Parathyroid adenoma (tissue), 2 donors: ENCODE data around the gene PYGO1.

Experiments
- H2AFZ ChIP-seq: fragments of 300-600 bp; sonication (generic); one replicate; pipeline ENCODE4 v1.7.0; 2017; ENCODE audit warnings: antibody characterized with exemption, mild to moderate bottlenecking
- H3K27ac ChIP-seq: fragments of 300-600 bp; sonication (generic); one replicate; pipeline ENCODE4 v1.7.0; 2017
- H3K27me3 ChIP-seq: fragments of 300-600 bp; sonication (generic); one replicate; pipeline ENCODE4 v1.7.0; 2017; ENCODE audit warnings: low read length; ENCODE audit not compliant: control insufficient read depth, insufficient read depth
- H3K36me3 ChIP-seq: fragments of 300-600 bp; sonication (generic); one replicate; pipeline ENCODE4 v1.7.0; 2017; ENCODE audit warnings: low read length; ENCODE audit not compliant: control insufficient read depth, insufficient read depth
- H3K4me1 ChIP-seq: fragments of 300-600 bp; sonication (generic); one replicate; pipeline ENCODE4 v1.7.0; 2017; ENCODE audit warnings: control low read depth
- H3K4me2 ChIP-seq: fragments of 300-600 bp; sonication (generic); one replicate; pipeline ENCODE4 v1.7.0; 2017; ENCODE audit warnings: low read length
- H3K4me3 ChIP-seq: fragments of 300-600 bp; sonication (generic); one replicate; pipeline ENCODE4 v1.7.0; 2017; ENCODE audit warnings: low read depth, low read length
- H3K79me2 ChIP-seq: fragments of 300-600 bp; sonication (generic); one replicate; pipeline ENCODE4 v1.7.0; 2017; ENCODE audit warnings: control low read depth
- H3K9ac ChIP-seq: fragments of 300-600 bp; sonication (generic); one replicate; pipeline ENCODE4 v1.7.0; 2017; ENCODE audit warnings: mild to moderate bottlenecking
- H3K9me3 ChIP-seq: fragments of 300-600 bp; sonication (generic); one replicate; pipeline ENCODE4 v1.7.0; 2017; ENCODE audit warnings: low read length; ENCODE audit not compliant: control insufficient read depth
- TF ChIP-seq, protein P1 (sequence below): fragments of 300-600 bp; sonication (generic); IDR thresholded peaks from one replicate; pipeline ENCODE4 v1.7.0; 2017; ENCODE audit warnings: antibody characterized with exemption, mild to moderate bottlenecking
- donor health status: primary hyperparathyroidism.

PYGO1 gene

DNA sequence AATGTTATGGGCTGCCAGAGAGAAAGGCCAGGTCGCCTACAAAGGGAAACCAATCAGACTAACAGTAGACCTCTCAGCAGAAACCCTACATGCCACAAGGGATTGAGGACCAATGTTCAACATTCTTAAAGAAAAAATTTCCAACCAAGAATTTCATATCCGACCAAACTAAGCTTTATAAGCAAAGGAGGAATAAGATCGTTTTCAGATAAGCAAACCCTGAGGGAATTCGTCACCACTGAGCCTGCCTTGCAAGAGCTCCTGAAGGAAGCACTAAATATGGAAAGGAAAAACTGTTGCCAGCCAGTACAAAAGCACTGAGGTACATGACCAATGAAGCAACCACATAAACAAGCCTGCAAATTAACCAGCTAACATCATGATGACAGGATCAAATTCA lies 33.1 kb downstream of the PYGO1 start:
- no peaks in the 10 kb centered on the region for H3K27me3 ChIP-seq
- no peaks in the 10 kb centered on the region for H3K79me2 ChIP-seq
- TF ChIP-seq, protein P1, sequence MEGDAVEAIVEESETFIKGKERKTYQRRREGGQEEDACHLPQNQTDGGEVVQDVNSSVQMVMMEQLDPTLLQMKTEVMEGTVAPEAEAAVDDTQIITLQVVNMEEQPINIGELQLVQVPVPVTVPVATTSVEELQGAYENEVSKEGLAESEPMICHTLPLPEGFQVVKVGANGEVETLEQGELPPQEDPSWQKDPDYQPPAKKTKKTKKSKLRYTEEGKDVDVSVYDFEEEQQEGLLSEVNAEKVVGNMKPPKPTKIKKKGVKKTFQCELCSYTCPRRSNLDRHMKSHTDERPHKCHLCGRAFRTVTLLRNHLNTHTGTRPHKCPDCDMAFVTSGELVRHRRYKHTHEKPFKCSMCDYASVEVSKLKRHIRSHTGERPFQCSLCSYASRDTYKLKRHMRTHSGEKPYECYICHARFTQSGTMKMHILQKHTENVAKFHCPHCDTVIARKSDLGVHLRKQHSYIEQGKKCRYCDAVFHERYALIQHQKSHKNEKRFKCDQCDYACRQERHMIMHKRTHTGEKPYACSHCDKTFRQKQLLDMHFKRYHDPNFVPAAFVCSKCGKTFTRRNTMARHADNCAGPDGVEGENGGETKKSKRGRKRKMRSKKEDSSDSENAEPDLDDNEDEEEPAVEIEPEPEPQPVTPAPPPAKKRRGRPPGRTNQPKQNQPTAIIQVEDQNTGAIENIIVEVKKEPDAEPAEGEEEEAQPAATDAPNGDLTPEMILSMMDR, result no peak
- H3K9me3 ChIP-seq, result no peaks in the 10 kb centered on the region
- no peaks in the 10 kb centered on the region for H3K36me3 ChIP-seq
- H2AFZ ChIP-seq, result no peak overlapping the region
- no peak overlapping the region for H3K27ac ChIP-seq
- H3K4me3 ChIP-seq, result no peak overlapping the region
- H3K9ac ChIP-seq, result no peak overlapping the region
- H3K4me2 ChIP-seq, result no peak overlapping the region
- no peaks in the 10 kb centered on the region for H3K4me1 ChIP-seq

DNA sequence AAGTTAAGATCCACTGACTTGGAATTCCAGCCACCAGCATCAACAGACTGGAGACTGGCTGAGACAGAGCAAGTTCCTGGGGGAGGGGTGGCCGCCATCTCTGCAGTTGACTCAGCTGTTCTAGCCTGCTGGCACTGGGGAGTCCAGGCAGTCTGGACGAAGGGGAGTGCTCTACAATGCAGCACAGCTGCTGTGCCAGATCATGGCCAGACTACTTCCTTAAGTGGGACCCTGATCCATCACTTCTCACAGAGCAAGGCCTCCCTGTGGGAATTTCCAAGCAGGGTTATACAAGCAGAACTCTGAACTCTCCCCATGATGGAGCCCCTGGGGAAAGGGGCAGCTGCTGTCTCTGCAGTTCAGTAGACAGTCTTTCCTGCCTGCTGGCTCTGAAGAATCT lies 35.2 kb downstream of the PYGO1 start:
- H2AFZ ChIP-seq, result peak overlapping the region; percentile 28
- H3K9me3 ChIP-seq, result no peaks in the 10 kb centered on the region
- H3K4me1 ChIP-seq, result no peaks in the 10 kb centered on the region
- peak overlapping the region; percentile 47 for H3K27ac ChIP-seq
- H3K4me2 ChIP-seq, result no peak overlapping the region
- TF ChIP-seq, protein P1, result no peak
- H3K9ac ChIP-seq, result no peak overlapping the region
- H3K27me3 ChIP-seq, result no peaks in the 10 kb centered on the region
- no peaks in the 10 kb centered on the region for H3K79me2 ChIP-seq
- no peaks in the 10 kb centered on the region for H3K36me3 ChIP-seq
- H3K4me3 ChIP-seq, result no peak overlapping the region

DNA sequence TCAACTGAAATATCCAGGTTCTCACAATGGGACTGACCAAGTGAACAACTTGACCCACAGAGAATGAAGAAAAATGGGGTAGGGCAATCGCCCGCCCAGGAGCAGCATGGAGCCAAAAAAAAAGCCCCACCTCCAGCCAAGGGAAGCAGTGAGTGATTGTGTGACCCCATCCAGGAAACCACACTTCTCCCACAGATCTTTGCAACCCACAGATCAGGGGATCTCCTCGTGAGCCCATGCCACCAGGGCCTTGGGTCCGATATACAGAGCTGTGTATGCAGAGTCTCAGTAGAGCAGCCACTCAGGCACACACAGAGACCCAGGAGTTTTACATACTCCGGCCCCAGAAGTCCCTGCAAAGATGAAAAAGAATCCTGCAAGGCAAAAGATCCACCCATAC lies 35.7 kb downstream of the PYGO1 start:
- H3K9ac ChIP-seq, result no peak overlapping the region
- H3K4me3 ChIP-seq, result no peak overlapping the region
- TF ChIP-seq, protein P1, result no peak

GRCh38 chr15:55549305-55549704 lies 38.8 kb downstream of the PYGO1 start:
- Histone ChIP-seq H3K4me2 (no peak overlapping the region), H3K36me3 (no peaks in the 10 kb centered on the region), H3K4me3 (no peak overlapping the region), H3K27ac (no peak overlapping the region), H3K4me1 (no peaks in the 10 kb centered on the region), H3K9me3 (no peaks in the 10 kb centered on the region), H3K27me3 (no peaks in the 10 kb centered on the region), H2AFZ (no peak overlapping the region), H3K79me2 (no peaks in the 10 kb centered on the region), H3K9ac (no peak overlapping the region)
- TF ChIP-seq, protein P1, result no peak

More for the DNA sequence above, 35.7 kb downstream of the PYGO1 start:
- Histone ChIP-seq H3K36me3 (no peaks in the 10 kb centered on the region), H3K4me2 (no peak overlapping the region), H2AFZ (no peak overlapping the region), H3K79me2 (no peaks in the 10 kb centered on the region), H3K4me1 (no peaks in the 10 kb centered on the region), H3K27me3 (no peaks in the 10 kb centered on the region), H3K27ac (no peak overlapping the region), H3K9me3 (no peaks in the 10 kb centered on the region)

DNA sequence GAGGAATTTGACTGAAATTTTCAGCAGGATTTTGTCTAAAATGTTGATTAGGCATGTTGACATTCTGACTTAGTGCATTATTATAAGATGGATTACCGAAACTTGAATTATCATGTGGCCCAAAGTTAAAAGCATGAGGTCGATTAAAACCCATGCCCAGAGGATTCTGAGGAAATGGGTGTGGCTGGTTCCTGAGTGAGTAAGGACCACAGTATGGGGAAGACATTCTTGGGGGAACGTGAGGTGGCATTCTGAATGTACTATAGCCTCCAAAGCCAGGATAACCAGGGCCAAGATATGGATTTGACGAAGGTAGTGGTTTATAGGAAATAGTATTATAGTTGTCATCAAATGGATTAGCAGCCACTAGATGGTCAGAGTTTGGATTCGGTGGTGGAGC lies 41.4 kb downstream of the PYGO1 start:
- Histone ChIP-seq H3K27ac (no peak overlapping the region), H3K27me3 (no peaks in the 10 kb centered on the region), H3K4me3 (no peak overlapping the region), H3K9ac (no peak overlapping the region), H3K79me2 (no peaks in the 10 kb centered on the region), H3K9me3 (no peaks in the 10 kb centered on the region), H3K4me1 (no peaks in the 10 kb centered on the region), H3K36me3 (no peaks in the 10 kb centered on the region), H2AFZ (no peak overlapping the region), H3K4me2 (no peak overlapping the region)
- TF ChIP-seq, protein P1, result no peak
